ENCODE measurements around the gene BABAM2. TPM values are rescaled to one million over a fixed set of nuclear protein-coding genes. Genes with fewer than 3 reads are reported as not detected.

BABAM2 gene
- total RNA-seq, 1 donor from 2014 or later = 28.5 TPM

DNA sequence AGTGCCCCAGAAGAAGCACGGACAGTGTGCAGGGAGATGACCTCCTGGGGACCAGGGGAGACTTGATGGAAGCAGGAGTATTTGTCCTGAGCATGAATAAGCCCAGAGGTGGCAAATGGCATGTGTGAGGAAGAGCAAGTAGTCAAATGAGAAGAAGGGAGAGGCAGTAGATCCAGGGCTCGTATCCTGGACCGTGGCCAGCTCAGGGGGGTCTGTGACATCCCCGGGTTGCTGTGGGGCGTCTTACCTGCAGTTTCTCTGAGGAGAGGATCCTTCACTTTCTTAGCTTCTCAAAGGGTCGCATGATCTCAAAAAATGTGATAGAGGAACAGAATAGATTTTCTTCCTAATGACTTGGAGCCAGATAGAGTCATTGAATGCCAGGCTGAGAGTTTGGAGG, 445.1 kb downstream of the BABAM2 start:
- no peaks in the 10 kb centered on the region for H3K9me3 ChIP-seq (ENCODE audit: insufficient read depth, low read depth, low read length)
- no peak for DNase-seq (ENCODE audit: low read depth)
- H3K4me1 Mint-ChIP-seq (ENCODE audit: low read depth, unreplicated experiment) = peaks cover 17% of the 10 kb centered on the region
- no peak overlapping the region for H3K4me3 Mint-ChIP-seq (ENCODE audit: unreplicated experiment)
- H3K36me3 Mint-ChIP-seq (ENCODE audit: low read depth, unreplicated experiment) = peaks cover 14% of the 10 kb centered on the region
- FAIRE-seq = no peak
- H3K36me3 ChIP-seq (ENCODE audit: insufficient read depth, low read length) = no peaks in the 10 kb centered on the region
- no peak overlapping the region for H3K27ac ChIP-seq (ENCODE audit: low read depth, low read length)
- no peaks in the 10 kb centered on the region for H3K27me3 ChIP-seq (ENCODE audit: insufficient read depth, low read length)
- H3K4me2 ChIP-seq (ENCODE audit: low read length) = no peak overlapping the region
- H4K20me1 ChIP-seq (ENCODE audit: insufficient read depth, low read length) = no peaks in the 10 kb centered on the region
- peaks cover 14% of the 10 kb centered on the region for H3K4me1 ChIP-seq (ENCODE audit: insufficient read depth, low read length)
- peaks cover 8% of the 10 kb centered on the region for H3K27me3 Mint-ChIP-seq (ENCODE audit: low read depth, unreplicated experiment)
- H2AFZ ChIP-seq (ENCODE audit: low read depth, low read length) = no peak overlapping the region
- TF ChIP-seq EZH2 (IDR thresholded peaks at IDR 0.05; ENCODE audit: insufficient read depth, low read length) = no peak
- TF ChIP-seq, protein P1, sequence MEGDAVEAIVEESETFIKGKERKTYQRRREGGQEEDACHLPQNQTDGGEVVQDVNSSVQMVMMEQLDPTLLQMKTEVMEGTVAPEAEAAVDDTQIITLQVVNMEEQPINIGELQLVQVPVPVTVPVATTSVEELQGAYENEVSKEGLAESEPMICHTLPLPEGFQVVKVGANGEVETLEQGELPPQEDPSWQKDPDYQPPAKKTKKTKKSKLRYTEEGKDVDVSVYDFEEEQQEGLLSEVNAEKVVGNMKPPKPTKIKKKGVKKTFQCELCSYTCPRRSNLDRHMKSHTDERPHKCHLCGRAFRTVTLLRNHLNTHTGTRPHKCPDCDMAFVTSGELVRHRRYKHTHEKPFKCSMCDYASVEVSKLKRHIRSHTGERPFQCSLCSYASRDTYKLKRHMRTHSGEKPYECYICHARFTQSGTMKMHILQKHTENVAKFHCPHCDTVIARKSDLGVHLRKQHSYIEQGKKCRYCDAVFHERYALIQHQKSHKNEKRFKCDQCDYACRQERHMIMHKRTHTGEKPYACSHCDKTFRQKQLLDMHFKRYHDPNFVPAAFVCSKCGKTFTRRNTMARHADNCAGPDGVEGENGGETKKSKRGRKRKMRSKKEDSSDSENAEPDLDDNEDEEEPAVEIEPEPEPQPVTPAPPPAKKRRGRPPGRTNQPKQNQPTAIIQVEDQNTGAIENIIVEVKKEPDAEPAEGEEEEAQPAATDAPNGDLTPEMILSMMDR (IDR thresholded peaks at IDR 0.05; ENCODE audit: insufficient read depth, low read depth, low read length) = no peak
- H3K9me3 Mint-ChIP-seq (ENCODE audit: unreplicated experiment) = peaks cover 3% of the 10 kb centered on the region
- no peak overlapping the region for H3K4me3 ChIP-seq (ENCODE audit: insufficient read depth, low read depth, low read length)
- no peak overlapping the region for H3K9ac ChIP-seq (ENCODE audit: low read length)
- no peak overlapping the region for H3K27ac Mint-ChIP-seq (ENCODE audit: unreplicated experiment)
- H3K79me2 ChIP-seq (ENCODE audit: insufficient read depth, low read length) = no peaks in the 10 kb centered on the region

DNA sequence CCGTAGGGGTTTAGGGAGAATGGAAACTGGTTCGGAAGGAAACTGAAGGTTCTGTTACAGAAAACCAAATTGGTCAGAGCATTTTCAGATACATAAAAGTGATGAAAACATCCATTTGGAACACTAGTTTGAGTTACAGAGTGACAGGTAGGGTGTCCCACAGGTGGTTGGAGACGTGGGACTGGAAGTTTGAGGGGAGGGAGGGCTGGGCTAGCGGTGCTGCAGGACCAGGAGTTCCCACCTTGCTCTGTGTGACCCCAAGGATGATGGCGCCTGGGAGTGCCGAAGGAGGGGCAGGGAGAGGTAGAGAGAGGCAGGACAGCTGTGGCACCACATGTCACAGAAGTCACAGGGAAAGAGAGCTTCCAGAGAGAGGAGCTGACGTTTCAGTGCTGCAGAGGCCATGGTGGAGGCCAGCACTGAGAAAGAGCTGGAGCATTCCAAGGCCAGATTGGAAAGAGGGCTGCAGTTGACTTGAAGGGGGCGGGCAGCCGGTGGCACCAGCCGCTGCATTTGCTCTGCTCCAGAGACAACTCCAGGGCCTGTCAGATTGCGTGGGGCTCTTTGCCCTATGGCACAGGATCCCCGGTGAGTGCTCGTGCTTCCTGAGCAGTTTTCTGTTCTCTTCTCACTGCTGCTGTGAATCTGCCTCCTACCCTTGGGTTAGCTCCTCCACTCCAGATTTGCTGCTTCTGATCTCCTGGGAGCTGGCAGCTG, 445.9 kb downstream of the BABAM2 start:
- H3K27ac Mint-ChIP-seq (ENCODE audit: unreplicated experiment) = no peak overlapping the region
- no peak overlapping the region for H3K4me2 ChIP-seq (ENCODE audit: low read length)
- no peaks in the 10 kb centered on the region for H4K20me1 ChIP-seq (ENCODE audit: insufficient read depth, low read length)
- peaks cover 8% of the 10 kb centered on the region for H3K27me3 Mint-ChIP-seq (ENCODE audit: low read depth, unreplicated experiment)
- H3K9me3 ChIP-seq (ENCODE audit: insufficient read depth, low read depth, low read length) = no peaks in the 10 kb centered on the region
- no peaks in the 10 kb centered on the region for H3K36me3 ChIP-seq (ENCODE audit: insufficient read depth, low read length)
- no peak for FAIRE-seq
- no peaks in the 10 kb centered on the region for H3K27me3 ChIP-seq (ENCODE audit: insufficient read depth, low read length)
- peaks cover 3% of the 10 kb centered on the region for H3K9me3 Mint-ChIP-seq (ENCODE audit: unreplicated experiment)
- no peak for DNase-seq (ENCODE audit: low read depth)
- no peak overlapping the region for H3K9ac ChIP-seq (ENCODE audit: low read length)
- H3K4me3 Mint-ChIP-seq (ENCODE audit: unreplicated experiment) = no peak overlapping the region
- H3K4me1 ChIP-seq (ENCODE audit: insufficient read depth, low read length) = peaks cover 14% of the 10 kb centered on the region
- no peak for TF ChIP-seq EZH2 (IDR thresholded peaks at IDR 0.05; ENCODE audit: insufficient read depth, low read length)
- TF ChIP-seq, protein P1 (IDR thresholded peaks at IDR 0.05; ENCODE audit: insufficient read depth, low read depth, low read length) = no peak
- no peak overlapping the region for H2AFZ ChIP-seq (ENCODE audit: low read depth, low read length)
- no peaks in the 10 kb centered on the region for H3K79me2 ChIP-seq (ENCODE audit: insufficient read depth, low read length)
- no peak overlapping the region for H3K27ac ChIP-seq (ENCODE audit: low read depth, low read length)
- peaks cover 17% of the 10 kb centered on the region for H3K4me1 Mint-ChIP-seq (ENCODE audit: low read depth, unreplicated experiment)
- no peak overlapping the region for H3K4me3 ChIP-seq (ENCODE audit: insufficient read depth, low read depth, low read length)
- peaks cover 11% of the 10 kb centered on the region for H3K36me3 Mint-ChIP-seq (ENCODE audit: low read depth, unreplicated experiment)

DNA sequence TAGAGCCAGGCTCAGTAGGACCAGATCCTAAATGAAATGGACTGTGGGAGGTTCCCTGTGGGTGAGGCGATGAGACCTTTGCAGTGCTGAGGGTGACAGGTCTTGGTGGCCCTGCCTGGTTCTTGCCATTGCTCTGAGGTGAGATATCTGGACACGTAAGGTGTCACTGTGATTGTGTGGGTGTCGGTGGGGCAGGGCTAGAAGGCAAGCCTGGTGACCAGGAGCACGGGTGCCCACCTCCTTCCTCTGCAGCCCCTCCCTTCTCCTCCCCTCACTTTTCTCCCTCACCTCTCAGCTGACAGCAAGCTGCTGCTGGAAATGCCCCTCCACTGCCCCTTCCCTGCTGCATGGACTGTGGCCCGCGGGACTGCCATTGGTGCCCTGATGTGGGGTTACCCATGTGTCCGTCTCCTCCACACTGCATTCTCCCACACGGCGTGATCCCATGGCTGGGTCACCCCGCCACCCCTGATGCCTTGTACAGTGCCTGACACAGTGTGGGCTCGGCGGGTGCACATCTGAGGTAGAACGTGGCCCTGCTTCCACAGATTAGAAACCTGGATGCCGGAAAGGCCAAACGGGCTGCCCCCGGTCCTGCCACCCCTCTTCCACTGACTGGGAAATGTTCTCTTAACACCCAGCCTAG, 446.6 kb downstream of the BABAM2 start:
- Mint-ChIP-seq H3K27ac (ENCODE audit: unreplicated experiment) (no peak overlapping the region), H3K4me3 (ENCODE audit: unreplicated experiment) (no peak overlapping the region), H3K36me3 (ENCODE audit: low read depth, unreplicated experiment) (peaks cover 8% of the 10 kb centered on the region), H3K4me1 (ENCODE audit: low read depth, unreplicated experiment) (peaks cover 21% of the 10 kb centered on the region), H3K27me3 (ENCODE audit: low read depth, unreplicated experiment) (peaks cover 8% of the 10 kb centered on the region), H3K9me3 (ENCODE audit: unreplicated experiment) (peaks cover 3% of the 10 kb centered on the region)
- no peak overlapping the region for H3K27ac ChIP-seq (ENCODE audit: low read depth, low read length)
- DNase-seq (ENCODE audit: low read depth) = no peak
- no peaks in the 10 kb centered on the region for H3K79me2 ChIP-seq (ENCODE audit: insufficient read depth, low read length)
- H3K9ac ChIP-seq (ENCODE audit: low read length) = no peak overlapping the region
- H3K4me3 ChIP-seq (ENCODE audit: insufficient read depth, low read depth, low read length) = no peak overlapping the region
- H3K27me3 ChIP-seq (ENCODE audit: insufficient read depth, low read length) = no peaks in the 10 kb centered on the region
- no peaks in the 10 kb centered on the region for H3K9me3 ChIP-seq (ENCODE audit: insufficient read depth, low read depth, low read length)
- H2AFZ ChIP-seq (ENCODE audit: low read depth, low read length) = no peak overlapping the region
- H3K36me3 ChIP-seq (ENCODE audit: insufficient read depth, low read length) = no peaks in the 10 kb centered on the region
- no peak for TF ChIP-seq EZH2 (IDR thresholded peaks at IDR 0.05; ENCODE audit: insufficient read depth, low read length)
- TF ChIP-seq, protein P1 (IDR thresholded peaks at IDR 0.05; ENCODE audit: insufficient read depth, low read depth, low read length) = no peak
- H3K4me2 ChIP-seq (ENCODE audit: low read length) = no peak overlapping the region
- H4K20me1 ChIP-seq (ENCODE audit: insufficient read depth, low read length) = no peaks in the 10 kb centered on the region
- FAIRE-seq = no peak
- H3K4me1 ChIP-seq (ENCODE audit: insufficient read depth, low read length) = peaks cover 16% of the 10 kb centered on the region
